ENCODE measurements around the gene TMEM255B. TPM values are rescaled to one million over a fixed set of nuclear protein-coding genes. Genes with fewer than 3 reads are reported as not detected.

The TMEM255B gene
- total and polyA plus RNA-seq, 9 of the 15 experiments (the other 6 are each of a cell fraction or from before 2014, with no cell fraction given): 0.01 to 0.75 (median 0.23) TPM

DNA sequence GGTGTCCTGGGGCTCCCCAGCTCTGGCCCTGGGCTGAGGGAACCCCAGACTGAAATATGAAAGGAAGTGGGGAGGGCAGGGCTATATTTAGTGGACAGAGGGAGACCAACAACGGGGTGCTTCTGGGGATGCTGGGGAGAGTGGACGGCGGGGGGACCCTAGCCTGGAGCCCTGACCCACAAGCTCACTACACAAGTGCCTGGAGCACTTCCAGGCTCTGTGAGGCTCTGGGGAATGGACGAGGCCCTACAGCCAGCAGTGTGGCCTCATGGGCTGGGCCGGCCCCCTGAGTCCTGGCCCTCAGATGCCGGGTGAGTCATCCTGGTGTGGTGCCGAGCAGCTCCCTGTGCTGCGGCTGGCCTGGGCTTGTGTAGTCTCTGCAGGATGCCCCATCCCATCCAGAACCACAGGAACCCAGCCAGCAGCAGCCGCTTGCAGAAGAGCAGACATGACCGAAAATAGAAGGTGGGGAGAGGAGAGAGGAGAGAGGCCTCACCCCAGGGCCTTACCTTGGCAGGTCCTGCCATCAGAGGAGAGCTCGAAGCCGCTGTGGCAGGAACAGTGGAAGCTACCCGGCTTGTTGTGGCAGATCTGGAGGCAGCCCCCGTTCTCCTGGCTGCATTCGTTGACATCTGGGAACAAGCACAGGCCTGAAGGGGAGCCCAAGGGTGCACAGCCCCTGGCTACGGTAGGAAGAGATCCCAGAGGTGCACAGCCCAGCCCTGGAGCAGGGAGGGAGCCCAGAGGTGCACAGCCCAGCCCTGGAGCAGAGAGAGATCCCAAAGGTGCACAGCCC, 78.7 kb downstream of the TMEM255B start (continued):
- TF ChIP-seq ZNF354B (CRISPR knock-in tag; IDR thresholded peaks at IDR 0.05) (no peak), POLR2G (IDR thresholded peaks at IDR 0.05; ENCODE audit: low read depth, low read length) (0 out of 2 replicates have a peak, but pooled peaks have one; percentile 5), ZNF274 (IDR thresholded peaks at IDR 0.05; ENCODE audit: borderline replicate concordance, low read depth, low read length) (no peak), NELFE (IDR thresholded peaks at IDR 0.05; ENCODE audit: insufficient read depth, insufficient read length) (no peak), HMGN3 (IDR thresholded peaks at IDR 0.05; ENCODE audit: borderline replicate concordance, extremely low read depth, insufficient read length, low read depth, low read length) (no peak), MCM5 (IDR thresholded peaks at IDR 0.05; ENCODE audit: low read depth) (no peak), MAFK (IDR thresholded peaks at IDR 0.05; ENCODE audit: low read length) (no peak), NBN (IDR thresholded peaks at IDR 0.05; ENCODE audit: low read depth) (no peak), SMARCB1 (IDR thresholded peaks at IDR 0.05; ENCODE audit: insufficient read length, low read depth) (no peak), MCM3 (IDR thresholded peaks at IDR 0.05) (no peak), CTBP1 (IDR thresholded peaks at IDR 0.05; ENCODE audit: borderline replicate concordance) (no peak), ZNF76 (CRISPR knock-in tag; IDR thresholded peaks at IDR 0.05; ENCODE audit: borderline replicate concordance) (no peak), TAF9B (IDR thresholded peaks at IDR 0.05; ENCODE audit: partially characterized antibody) (no peak), RBBP5 (IDR thresholded peaks at IDR 0.05; ENCODE audit: borderline replicate concordance, insufficient read depth, low read length, poor library complexity, severe bottlenecking) (peak; percentile 16), ZNF311 (CRISPR knock-in tag; IDR thresholded peaks at IDR 0.05) (no peak), ZC3H4 (CRISPR knock-in tag; IDR thresholded peaks at IDR 0.05; ENCODE audit: borderline replicate concordance) (no peak), FOSL1 (tag; conservative IDR thresholded peaks at IDR 0.05) (peak; percentile 85), JUND (IDR thresholded peaks at IDR 0.05; ENCODE audit: borderline replicate concordance, low read depth, low read length) (peak; percentile 84), JUND (tag; IDR thresholded peaks at IDR 0.05; ENCODE audit: borderline replicate concordance, low read depth, low read length) (peak; percentile 72; the same call in 1 of the 3 replicates), LCOR (CRISPR knock-in tag; IDR thresholded peaks at IDR 0.05) (no peak)
- TF ChIP-seq, protein P1, sequence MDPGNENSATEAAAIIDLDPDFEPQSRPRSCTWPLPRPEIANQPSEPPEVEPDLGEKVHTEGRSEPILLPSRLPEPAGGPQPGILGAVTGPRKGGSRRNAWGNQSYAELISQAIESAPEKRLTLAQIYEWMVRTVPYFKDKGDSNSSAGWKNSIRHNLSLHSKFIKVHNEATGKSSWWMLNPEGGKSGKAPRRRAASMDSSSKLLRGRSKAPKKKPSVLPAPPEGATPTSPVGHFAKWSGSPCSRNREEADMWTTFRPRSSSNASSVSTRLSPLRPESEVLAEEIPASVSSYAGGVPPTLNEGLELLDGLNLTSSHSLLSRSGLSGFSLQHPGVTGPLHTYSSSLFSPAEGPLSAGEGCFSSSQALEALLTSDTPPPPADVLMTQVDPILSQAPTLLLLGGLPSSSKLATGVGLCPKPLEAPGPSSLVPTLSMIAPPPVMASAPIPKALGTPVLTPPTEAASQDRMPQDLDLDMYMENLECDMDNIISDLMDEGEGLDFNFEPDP (CRISPR knock-in tag; IDR thresholded peaks at IDR 0.05): no peak
- TF ChIP-seq, protein P2, sequence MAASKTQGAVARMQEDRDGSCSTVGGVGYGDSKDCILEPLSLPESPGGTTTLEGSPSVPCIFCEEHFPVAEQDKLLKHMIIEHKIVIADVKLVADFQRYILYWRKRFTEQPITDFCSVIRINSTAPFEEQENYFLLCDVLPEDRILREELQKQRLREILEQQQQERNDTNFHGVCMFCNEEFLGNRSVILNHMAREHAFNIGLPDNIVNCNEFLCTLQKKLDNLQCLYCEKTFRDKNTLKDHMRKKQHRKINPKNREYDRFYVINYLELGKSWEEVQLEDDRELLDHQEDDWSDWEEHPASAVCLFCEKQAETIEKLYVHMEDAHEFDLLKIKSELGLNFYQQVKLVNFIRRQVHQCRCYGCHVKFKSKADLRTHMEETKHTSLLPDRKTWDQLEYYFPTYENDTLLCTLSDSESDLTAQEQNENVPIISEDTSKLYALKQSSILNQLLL (CRISPR knock-in tag; IDR thresholded peaks at IDR 0.05; ENCODE audit: borderline replicate concordance): no peak
- TF ChIP-seq, protein P3, sequence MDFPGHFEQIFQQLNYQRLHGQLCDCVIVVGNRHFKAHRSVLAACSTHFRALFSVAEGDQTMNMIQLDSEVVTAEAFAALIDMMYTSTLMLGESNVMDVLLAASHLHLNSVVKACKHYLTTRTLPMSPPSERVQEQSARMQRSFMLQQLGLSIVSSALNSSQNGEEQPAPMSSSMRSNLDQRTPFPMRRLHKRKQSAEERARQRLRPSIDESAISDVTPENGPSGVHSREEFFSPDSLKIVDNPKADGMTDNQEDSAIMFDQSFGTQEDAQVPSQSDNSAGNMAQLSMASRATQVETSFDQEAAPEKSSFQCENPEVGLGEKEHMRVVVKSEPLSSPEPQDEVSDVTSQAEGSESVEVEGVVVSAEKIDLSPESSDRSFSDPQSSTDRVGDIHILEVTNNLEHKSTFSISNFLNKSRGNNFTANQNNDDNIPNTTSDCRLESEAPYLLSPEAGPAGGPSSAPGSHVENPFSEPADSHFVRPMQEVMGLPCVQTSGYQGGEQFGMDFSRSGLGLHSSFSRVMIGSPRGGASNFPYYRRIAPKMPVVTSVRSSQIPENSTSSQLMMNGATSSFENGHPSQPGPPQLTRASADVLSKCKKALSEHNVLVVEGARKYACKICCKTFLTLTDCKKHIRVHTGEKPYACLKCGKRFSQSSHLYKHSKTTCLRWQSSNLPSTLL (IDR thresholded peaks at IDR 0.05): no peak
